HL-60 (cell line): ENCODE results near the gene ESRRA.

Experiments used
- CTCF ChIP-seq: IDR thresholded peaks from one replicate; pipeline ENCODE4 v1.5.1; 2011; ENCODE audit warnings: low read length, control low read depth, inconsistent platforms; ENCODE audit not compliant: insufficient read depth
- GABPA ChIP-seq: IDR thresholded peaks from 2 replicates; pipeline ENCODE4 v1.6.1; 2012; ENCODE audit warnings: low read depth
- POLR2AphosphoS5 ChIP-seq: IDR thresholded peaks from 2 replicates; pipeline ENCODE4 v1.6.1; 2012; ENCODE audit warnings: low read depth
- SPI1 ChIP-seq: IDR thresholded peaks from 2 replicates; pipeline ENCODE4 v1.6.1; 2012; ENCODE audit warnings: low read depth, mild to moderate bottlenecking, borderline replicate concordance
- TF ChIP-seq, protein P1 (sequence below): IDR thresholded peaks from 2 replicates; pipeline ENCODE4 v1.6.1; 2012; ENCODE audit warnings: low read depth; ENCODE audit not compliant: insufficient replicate concordance

DNA sequence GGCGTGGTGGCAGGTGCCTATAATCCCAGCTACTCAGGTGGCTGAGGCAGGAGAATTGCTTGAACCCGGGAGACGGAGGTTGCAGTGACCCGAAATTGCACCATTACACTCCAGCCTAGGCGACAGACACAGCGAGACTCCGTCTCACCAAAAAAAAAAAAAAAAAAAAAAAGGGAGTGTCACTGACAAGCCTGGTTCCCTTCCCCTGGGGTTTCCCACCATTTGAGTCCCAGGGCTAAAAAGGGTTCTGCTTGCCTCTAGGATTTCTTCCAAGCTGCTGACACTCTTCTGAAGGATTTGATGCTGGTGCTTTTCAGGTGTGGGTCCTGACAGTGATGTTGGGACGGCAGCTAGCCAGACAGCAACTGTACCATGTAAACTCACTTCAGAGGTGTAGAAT, 33.4 kb downstream of the ESRRA start:
- TF ChIP-seq CTCF (no peak), POLR2AphosphoS5 (no peak), GABPA (no peak), SPI1 (no peak)
- TF ChIP-seq, protein P1, sequence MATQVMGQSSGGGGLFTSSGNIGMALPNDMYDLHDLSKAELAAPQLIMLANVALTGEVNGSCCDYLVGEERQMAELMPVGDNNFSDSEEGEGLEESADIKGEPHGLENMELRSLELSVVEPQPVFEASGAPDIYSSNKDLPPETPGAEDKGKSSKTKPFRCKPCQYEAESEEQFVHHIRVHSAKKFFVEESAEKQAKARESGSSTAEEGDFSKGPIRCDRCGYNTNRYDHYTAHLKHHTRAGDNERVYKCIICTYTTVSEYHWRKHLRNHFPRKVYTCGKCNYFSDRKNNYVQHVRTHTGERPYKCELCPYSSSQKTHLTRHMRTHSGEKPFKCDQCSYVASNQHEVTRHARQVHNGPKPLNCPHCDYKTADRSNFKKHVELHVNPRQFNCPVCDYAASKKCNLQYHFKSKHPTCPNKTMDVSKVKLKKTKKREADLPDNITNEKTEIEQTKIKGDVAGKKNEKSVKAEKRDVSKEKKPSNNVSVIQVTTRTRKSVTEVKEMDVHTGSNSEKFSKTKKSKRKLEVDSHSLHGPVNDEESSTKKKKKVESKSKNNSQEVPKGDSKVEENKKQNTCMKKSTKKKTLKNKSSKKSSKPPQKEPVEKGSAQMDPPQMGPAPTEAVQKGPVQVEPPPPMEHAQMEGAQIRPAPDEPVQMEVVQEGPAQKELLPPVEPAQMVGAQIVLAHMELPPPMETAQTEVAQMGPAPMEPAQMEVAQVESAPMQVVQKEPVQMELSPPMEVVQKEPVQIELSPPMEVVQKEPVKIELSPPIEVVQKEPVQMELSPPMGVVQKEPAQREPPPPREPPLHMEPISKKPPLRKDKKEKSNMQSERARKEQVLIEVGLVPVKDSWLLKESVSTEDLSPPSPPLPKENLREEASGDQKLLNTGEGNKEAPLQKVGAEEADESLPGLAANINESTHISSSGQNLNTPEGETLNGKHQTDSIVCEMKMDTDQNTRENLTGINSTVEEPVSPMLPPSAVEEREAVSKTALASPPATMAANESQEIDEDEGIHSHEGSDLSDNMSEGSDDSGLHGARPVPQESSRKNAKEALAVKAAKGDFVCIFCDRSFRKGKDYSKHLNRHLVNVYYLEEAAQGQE = no peak
